22Rv1 (cell line): Measurements from ENCODE around the gene SYNGR3.
"Not testable (repeated sequence)": the region's sequence is repeated elsewhere in the genome, so short reads cannot be mapped to it uniquely, and the experiment has no call there.

Source experiments
- H3K27ac ChIP-seq: fragments of 450-650 bp; 2 replicates; pipeline ENCODE4 v1.5.1; 2017
- CTCF ChIP-seq: fragments of 450-650 bp; IDR thresholded peaks from 2 replicates; pipeline ENCODE4 v1.5.1; 2017; ENCODE audit warnings: mild to moderate bottlenecking
- ZFX ChIP-seq: fragments of 450-650 bp; IDR thresholded peaks from 2 replicates; pipeline ENCODE4 v1.6.1; 2017; ENCODE audit warnings: antibody characterized with exemption, borderline replicate concordance

SYNGR3 gene

GRCh38 chr16:2008631-2009163 is 18.9 kb downstream of the SYNGR3 start:
- TF ChIP-seq CTCF = no peak
- no peak for TF ChIP-seq ZFX
- peak overlapping the region; percentile 86 for H3K27ac ChIP-seq

- no peak; the same call in 1 of the 2 replicates for TF ChIP-seq CTCF
- no peak for TF ChIP-seq ZFX
- H3K27ac ChIP-seq = peak overlapping the region; percentile 86
Measured at GRCh38 chr16:2009164-2009711, 19.5 kb downstream of the SYNGR3 start.

- H3K27ac ChIP-seq = peak within 1 kb of the TSS; percentile 86
- no peak for TF ChIP-seq CTCF
- no peak for TF ChIP-seq ZFX
Measured at GRCh38 chr16:2009791-2010510, 20.2 kb downstream of the SYNGR3 start, which contains the start of gene ZNF598. ZNF598 (minus strand) TSS chr16:2009821.

GRCh38 chr16:2011726-2012125 is 22.0 kb downstream of the SYNGR3 start:
- not testable (repeated sequence) for H3K27ac ChIP-seq

- no peak overlapping the region for H3K27ac ChIP-seq
- no peak for TF ChIP-seq CTCF
- TF ChIP-seq ZFX = no peak
Measured at GRCh38 chr16:2013527-2013926, 23.8 kb downstream of the SYNGR3 start.

- H3K27ac ChIP-seq = peak overlapping the region; percentile 80
- no peak for TF ChIP-seq ZFX
- no peak for TF ChIP-seq CTCF
Measured at GRCh38 chr16:2015117-2015946, 25.6 kb downstream of the SYNGR3 start.

GRCh38 chr16:2015947-2016208 is 26.1 kb downstream of the SYNGR3 start:
- TF ChIP-seq ZFX (no peak), CTCF (no peak)
- peak overlapping the region; percentile 80 for H3K27ac ChIP-seq
